ENCODE data around the gene DEFB108B.
A peak's percentile ranks its signal among the peaks of the same experiment; 100 is the strongest.
"Not testable (repeated sequence)": the region's sequence is repeated elsewhere in the genome, so short reads cannot be mapped to it uniquely, and the experiment has no call there.

The DEFB108B gene

DNA sequence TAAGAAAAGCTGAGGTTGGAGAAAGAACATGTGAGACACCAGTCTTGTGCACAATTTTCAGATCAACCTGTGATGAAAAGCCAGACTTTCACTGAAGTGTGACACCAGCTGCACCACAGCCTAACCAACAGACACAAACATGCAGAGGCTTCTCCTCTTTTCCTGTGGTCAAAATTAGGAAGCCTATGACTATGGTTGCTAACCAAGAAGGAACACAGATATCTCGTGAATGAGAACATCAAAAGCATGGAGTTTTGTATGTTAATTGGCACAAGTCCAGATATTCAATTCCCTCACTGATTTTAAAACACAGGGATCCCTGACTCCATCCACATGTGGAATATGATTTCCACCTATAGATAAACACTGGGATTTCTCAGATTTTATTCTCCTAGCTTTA lies 11.5 kb upstream of the DEFB108B start:
- DNase-seq, result peak in 1 of 5 experiments; percentile 8

DNA sequence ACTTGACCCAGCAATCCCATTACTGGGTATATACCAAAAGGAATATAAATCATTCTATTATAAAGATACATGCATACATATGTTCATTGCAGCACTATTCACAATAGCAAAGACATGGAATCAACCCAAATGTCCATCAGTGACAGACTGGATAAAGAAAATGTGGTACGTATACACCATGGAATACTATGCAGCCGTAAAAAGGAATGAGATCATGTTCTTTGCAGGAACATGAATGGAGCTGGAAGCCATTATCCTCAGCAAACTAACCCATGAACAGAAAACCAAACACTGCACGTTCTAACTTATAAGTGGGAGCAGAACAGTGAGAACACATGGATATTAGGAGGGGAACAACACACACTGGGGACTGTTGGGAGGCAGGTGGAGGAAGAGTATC lies 3.8 kb upstream of the DEFB108B start:
- DNase-seq, result not testable (repeated sequence)

DNA sequence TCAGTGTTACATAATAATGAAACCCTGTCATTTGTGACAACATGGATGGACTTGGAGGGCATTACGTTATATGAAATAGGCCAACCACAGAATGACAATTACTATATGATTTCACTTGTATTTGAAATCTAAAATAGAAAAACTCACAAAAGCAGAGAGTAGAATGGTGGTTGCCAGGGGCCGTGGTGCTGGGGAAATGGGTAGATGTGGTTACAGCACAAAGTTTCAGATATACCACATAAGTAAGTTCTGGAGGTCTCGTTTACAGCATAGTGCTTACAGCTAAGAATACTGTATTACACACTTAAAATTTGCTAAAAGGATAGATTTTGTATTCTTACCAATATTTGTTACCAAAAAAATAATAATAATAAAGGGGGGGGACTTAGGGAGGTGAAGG lies 3.3 kb upstream of the DEFB108B start:
- peak in 1 of 5 experiments; percentile 59 for DNase-seq

DNA sequence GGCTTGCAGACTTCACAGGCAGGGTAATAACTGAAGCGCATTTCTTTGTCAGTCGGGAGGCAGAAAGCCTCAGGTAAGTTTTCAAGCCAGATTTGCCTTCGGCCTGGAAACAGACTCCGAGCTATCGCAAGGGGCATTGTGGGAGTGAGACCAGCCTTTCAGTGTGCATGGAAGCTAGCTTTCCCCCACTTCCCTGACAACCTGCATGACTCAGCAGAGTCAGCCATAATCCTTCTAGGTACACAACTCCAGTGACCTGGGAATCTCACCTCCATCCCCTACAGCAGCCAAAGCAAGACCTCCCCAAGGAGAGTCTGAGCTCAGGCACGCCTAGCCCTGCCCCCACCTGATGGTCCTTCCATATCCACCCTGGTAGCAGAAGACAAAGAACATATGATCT lies 9.7 kb downstream of the DEFB108B start:
- not testable (repeated sequence) for DNase-seq

DNA sequence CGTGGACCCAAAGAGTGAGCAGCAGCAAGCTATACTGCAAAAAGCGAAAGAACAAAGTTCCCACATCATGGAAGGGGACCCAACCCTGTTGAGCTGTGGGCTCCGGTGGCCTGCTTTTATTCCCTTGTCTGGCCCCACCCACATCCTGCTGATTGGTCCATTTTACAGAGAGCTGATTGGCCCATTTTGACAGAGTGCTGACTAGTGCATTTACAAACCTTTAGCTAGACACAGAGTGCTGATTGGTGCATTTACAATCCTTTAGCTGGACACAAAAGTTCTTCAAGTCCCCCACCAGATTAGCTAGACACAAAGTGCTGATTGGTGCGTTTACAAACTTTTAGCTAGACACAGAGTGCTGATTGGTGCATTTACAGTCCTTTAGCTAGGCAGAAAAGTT lies 10.4 kb downstream of the DEFB108B start:
- DNase-seq, result not testable (repeated sequence)

DNA sequence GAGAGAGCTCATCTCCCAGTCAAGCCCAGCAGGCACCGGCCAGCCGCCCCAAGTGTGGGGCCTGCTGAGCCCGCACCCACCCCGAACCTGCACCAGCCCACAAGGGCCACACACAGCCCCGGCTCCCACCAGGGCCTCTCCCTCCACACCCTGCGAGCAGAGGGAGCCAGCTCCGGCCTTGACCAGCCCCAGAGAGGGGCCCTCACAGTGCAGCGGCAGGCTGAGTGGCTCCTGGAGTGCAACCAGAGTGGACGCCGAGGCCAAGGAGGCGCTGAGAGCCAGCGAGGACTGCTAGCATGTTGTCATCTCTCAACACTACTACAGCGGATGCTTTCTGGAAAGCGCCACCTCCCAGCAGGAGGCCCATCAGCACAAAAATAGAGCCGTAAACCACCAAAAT lies 10.9 kb downstream of the DEFB108B start:
- DNase-seq, result no peak

DNA sequence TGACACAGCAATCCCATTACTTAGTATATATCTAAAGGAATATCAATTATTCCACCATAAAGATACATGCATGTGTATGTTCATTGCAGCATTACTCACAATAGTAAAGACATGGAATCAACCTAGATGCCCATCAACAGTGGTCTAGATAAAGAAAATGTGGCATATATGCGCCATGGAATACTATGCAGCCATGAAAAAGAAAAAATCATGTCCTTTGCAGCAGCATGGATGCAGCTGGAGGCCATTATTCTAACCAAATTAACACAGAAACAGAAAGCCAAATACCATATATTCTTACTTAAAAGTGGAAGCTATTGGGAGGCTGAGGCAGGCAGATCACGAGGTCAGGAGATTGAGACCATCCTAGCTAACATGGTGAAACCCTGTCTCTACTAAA lies 20.9 kb downstream of the DEFB108B start:
- DNase-seq, result not testable (repeated sequence)

DNA sequence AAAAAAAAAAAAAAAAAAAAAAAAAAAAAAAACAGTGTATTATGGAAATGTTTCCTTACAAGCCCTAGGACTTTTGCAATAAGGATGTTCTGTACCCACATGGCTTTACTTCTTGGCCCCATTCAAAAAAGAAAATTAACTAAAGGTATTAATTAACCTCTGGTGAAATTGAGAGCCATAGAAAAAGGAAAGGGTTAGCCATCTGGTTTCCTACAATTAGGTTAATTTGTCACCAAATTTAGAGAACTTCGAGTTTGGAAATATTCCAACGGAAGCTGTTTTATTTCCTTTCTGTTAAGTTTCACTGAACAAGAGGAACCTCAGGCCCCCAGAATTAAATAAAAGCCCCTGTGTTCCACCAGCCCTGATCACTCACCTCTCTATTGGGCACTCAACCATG lies 22.9 kb downstream of the DEFB108B start:
- not testable (repeated sequence) for DNase-seq

DNA sequence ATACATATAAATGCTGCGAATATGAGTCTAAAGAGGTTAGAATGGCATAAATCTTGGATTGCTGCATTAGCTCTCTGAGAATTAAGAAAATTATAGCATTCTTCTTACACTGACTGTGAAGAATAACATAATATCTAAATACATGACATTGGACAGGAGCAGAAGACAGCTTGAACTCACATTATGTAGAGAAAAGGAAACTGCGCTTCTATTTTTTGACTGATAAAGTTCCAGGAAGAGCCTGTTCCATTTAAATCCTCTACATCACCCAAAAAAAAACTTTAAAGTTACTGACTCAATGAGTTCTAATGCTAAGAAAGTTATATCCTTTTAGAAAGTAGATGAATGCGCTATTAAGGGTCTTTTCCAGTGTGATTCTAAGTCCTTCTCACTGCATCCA lies 27.8 kb downstream of the DEFB108B start:
- not testable (repeated sequence) for DNase-seq

DNA sequence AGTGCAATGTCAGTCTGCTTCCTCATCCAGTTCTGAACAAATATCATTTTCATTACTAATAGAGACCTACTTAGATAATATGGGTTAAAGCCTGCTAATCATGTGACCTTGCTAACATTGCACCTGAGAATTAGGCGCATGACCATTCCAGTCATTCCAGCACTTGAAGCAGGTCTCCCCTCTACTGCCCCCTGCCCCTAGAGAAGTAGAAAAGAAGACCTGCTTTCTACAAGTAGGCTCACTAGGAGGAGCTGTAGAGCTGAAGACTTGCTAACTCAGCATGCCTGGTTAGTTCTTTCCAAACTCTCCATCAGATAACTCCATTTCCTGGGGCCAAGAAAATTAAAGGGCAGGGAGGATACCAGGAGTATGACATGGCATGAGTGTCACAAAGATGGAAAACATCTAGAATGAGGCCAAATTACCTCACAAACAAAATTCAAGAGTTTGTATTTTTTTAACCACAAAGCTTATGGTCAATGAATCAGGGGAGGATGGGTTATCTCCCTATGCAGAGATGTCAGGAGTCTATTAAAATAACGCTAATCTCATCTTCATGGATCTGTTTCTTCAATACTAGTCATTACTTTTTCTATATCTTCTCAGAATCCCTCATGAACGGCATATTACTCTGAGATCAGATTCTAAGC lies 31.1 kb downstream of the DEFB108B start:
- peak in 1 of 5 experiments; percentile 55 for DNase-seq

DNA sequence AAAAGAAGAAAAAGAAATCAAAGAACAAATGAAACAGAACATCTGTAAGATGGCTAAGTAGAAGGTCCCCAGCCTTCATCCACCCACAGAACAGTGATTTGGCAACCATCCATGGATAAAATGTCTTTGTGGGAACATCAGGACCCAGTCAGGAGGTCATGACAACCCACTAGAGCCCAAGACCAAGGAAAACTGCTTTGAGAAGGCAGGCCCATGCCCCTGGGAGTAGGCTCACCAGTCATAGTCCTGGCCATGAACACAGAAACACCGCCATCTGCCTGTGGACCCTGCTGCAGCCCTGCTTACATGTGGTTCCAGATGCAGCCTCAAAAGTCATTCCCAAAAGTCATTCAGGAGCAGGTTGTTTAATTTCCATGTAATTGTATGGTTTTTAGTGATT lies 34.2 kb downstream of the DEFB108B start:
- DNase-seq, result not testable (repeated sequence)

DNA sequence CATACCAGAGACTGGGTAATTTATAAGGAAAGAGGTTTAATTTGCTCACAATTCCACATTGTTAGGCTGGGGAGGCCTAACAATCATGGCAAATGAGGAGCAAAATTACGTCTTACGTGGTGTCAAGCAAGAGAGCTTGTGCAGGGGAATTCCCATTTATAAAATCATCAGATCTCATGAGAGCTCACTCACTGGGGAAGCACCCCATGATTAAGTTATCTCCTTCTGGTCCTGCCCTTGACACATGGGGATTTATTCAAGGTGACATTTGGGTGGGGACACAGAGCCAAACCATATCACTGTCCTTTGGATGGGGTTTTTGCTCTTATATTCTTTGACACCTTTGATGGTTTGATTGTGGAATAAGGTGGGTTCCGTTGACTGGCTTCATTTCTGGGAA lies 36.9 kb downstream of the DEFB108B start:
- DNase-seq, result peak in 1 of 5 experiments; percentile 12

DNA sequence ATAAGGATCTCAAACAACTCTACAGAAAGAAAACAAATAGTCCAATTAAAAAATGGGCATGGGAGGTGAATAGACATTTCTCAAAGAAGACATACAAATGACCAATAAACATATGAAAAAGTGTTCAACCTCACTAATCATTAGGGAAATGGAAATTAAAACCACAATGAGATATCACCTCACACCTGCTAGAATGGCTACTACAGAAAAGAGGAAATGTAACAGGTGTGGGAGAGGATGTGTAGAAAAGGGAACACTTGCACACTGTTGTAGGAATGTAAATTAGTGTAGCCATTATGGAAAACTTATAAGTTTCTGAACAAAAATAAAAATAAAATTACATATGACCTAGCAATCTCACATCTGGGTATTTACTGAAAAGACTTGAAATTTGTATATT lies 37.7 kb downstream of the DEFB108B start:
- not testable (repeated sequence) for DNase-seq

DNA sequence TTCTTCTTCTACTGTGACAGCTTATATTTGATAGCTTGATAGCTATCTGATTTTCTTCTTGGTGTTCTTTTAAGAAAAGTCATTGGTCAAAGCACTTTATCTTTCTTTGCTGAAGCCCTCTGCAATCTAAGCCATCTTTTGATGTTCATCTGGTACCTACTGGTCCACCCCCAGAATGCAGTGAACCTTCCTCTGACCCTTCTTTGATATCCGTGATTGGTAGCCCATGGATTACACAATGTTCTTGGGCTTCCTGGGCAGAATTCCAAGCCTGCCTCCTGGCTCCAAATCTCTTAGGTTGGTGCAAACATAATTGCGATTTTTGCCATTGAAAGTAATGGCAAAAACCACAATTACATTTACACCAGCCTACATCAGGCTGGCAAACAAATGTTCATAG lies 43.3 kb downstream of the DEFB108B start:
- not testable (repeated sequence) for DNase-seq

DNA sequence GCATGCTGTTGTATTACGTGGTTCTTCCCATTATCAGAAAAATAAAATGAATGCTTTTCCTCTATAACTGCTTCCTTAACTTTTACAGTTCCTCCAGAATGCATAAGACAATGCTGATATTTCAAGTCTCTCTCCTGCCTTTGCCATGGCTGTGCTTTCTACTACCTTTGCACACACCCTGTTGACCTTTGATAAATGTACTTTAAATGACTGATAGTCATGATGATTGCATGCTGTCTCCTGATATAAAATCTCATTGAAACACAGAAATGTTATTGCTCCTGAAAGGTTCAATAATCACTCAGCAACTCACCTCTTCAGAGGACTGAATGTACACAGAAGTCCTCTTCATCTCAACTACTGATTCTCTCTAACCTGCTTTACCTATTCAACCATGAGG lies 45.1 kb downstream of the DEFB108B start, which contains the start of gene DEFB131B:
Gene DEFB131B, plus strand, starts transcription at position 395 of the 400 bp plus-strand sequence. Its CDS starts 0 bp downstream, at position 395.
- DNase-seq, result not testable (repeated sequence)

DNA sequence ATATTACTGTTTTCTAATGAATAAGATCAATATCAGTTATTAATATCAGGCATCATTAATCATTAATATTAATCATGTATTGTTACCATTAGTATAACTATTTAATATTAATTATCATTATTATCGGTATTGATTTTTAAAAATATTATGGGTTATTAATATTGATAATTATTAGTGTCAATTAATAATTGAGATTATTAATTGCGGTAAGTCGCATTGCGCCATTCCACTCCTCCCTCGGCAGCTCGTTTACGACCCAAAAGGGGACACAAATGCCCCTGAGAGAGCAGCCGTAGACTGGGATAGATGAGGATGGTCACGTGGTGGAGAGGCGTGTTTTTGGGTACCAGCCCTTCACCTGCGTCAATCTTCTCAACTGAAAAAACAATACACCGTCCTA lies 52.8 kb downstream of the DEFB108B start:
- not testable (repeated sequence) for DNase-seq

All from T-helper 2 cell (primary cell).